Ectodermal cell (in vitro differentiated cells): Measurements from ENCODE around the gene PILRA.
"Not testable (repeated sequence)": the region's sequence is repeated elsewhere in the genome, so short reads cannot be mapped to it uniquely, and the experiment has no call there.

Experiments
- H3K27ac ChIP-seq: 2 replicates; pipeline ENCODE4 v1.7.0; 2013; ENCODE audit warnings: mild to moderate bottlenecking, low read depth, low read length; ENCODE audit not compliant: insufficient read depth, poor library complexity, severe bottlenecking
- H3K27me3 ChIP-seq: 2 replicates; pipeline ENCODE4 v1.7.0; 2013; ENCODE audit warnings: mild to moderate bottlenecking, low read length; ENCODE audit not compliant: insufficient read depth, control insufficient read depth, poor library complexity, severe bottlenecking
- H3K36me3 ChIP-seq: one replicate; pipeline ENCODE4 v1.7.0; 2013; ENCODE audit warnings: low read length; ENCODE audit not compliant: control insufficient read depth, insufficient read depth
- H3K4me1 ChIP-seq: one replicate; pipeline ENCODE4 v1.7.0; 2013; ENCODE audit warnings: low read length; ENCODE audit not compliant: control insufficient read depth, insufficient read depth
- H3K4me3 ChIP-seq: 2 replicates; pipeline ENCODE4 v1.7.0; 2013; ENCODE audit warnings: low read depth, low read length, control low read depth; ENCODE audit not compliant: insufficient read depth
- H3K9me3 ChIP-seq: 2 replicates; pipeline ENCODE4 v1.7.0; 2013; ENCODE audit warnings: mild to moderate bottlenecking, low read length, moderate library complexity; ENCODE audit not compliant: control insufficient read depth
- WGBS, 2 experiments: methylation state at CpG; one replicate each; pipeline ENCODE4 v1.1.7; 2013; ENCODE audit warnings: missing lambda C conversion rate in 2 of 2; 5-methylcytosine and 5-hydroxymethylcytosine counted together

PILRA gene

DNA sequence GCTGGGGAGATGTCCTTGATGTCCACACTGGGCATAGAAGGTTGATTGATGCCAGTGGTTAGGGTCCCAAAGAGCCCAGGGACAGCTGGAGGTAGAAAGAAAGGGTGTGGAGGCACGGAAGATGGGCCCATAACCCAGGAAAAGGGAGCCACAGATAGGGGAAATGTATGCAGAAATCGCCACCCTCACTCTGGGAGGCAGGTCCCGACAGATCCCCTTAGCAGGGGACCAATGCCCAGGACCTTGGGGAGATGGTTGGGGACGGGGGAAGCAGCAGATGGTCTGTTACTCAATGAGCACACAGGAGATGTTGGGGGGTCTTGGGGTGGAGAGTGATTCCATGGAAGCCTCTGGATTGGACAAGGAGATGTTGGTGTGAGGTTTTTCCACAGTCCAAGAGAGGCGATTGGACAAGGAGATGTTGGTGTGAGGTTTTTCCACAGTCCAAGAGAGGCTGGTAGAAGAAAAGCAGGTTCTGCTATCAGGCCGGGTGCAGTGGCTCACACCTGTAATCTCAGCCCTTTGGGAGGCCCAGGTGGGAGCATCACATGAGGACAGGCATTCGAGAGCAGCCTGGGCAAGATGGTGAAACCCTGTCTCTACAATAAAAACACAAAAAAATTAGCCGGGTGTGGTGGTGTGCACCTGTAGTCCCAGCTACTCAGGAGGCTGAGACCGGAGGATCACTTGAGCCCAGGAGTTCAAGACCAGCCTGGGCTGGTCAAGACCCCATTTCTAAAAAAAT is 70.0 kb downstream of the PILRA start:
- Histone ChIP-seq H3K4me3 (no peak overlapping the region), H3K9me3 (no peaks in the 10 kb centered on the region), H3K27me3 (no peaks in the 10 kb centered on the region), H3K36me3 (no peaks in the 10 kb centered on the region), H3K4me1 (peaks cover 3% of the 10 kb centered on the region), H3K27ac (no peak overlapping the region)
- 92 to 94% methylated on average over 9 of the region's 9 CpGs for WGBS, 2 experiments

- Histone ChIP-seq H3K27me3 (no peaks in the 10 kb centered on the region), H3K4me1 (peaks cover 3% of the 10 kb centered on the region), H3K9me3 (no peaks in the 10 kb centered on the region), H3K27ac (no peak overlapping the region), H3K4me3 (no peak overlapping the region), H3K36me3 (no peaks in the 10 kb centered on the region)
- 66 to 70% methylated on average over 14 of the region's 14 CpGs for WGBS, 2 experiments
Measured at GRCh38 chr7:100444311-100445278, 71.3 kb downstream of the PILRA start.

GRCh38 chr7:100446040-100446439 is 72.8 kb downstream of the PILRA start:
- peaks cover 3% of the 10 kb centered on the region for H3K4me1 ChIP-seq
- no peaks in the 10 kb centered on the region for H3K9me3 ChIP-seq
- H3K36me3 ChIP-seq = no peaks in the 10 kb centered on the region
- H3K27me3 ChIP-seq = no peaks in the 10 kb centered on the region
- no peak overlapping the region for H3K27ac ChIP-seq
- WGBS, 2 experiments = 90 to 92% methylated on average over 2 of the region's 2 CpGs
- no peak overlapping the region for H3K4me3 ChIP-seq

GRCh38 chr7:100447363-100447762 is 74.1 kb downstream of the PILRA start:
- H3K4me1 ChIP-seq, H3K27ac ChIP-seq, H3K27me3 ChIP-seq, H3K4me3 ChIP-seq, H3K36me3 ChIP-seq, H3K9me3 ChIP-seq: not testable (repeated sequence)
- 80 to 89% methylated on average over 8 of the region's 8 CpGs for WGBS, 2 experiments

GRCh38 chr7:100449190-100449795 is 76.0 kb downstream of the PILRA start:
- no peak overlapping the region for H3K4me3 ChIP-seq
- no peak overlapping the region for H3K27ac ChIP-seq
- WGBS, 2 experiments = 91 to 94% methylated on average over 13 of the region's 13 CpGs
- H3K36me3 ChIP-seq = no peaks in the 10 kb centered on the region
- peaks cover 3% of the 10 kb centered on the region for H3K4me1 ChIP-seq
- no peaks in the 10 kb centered on the region for H3K27me3 ChIP-seq
- no peaks in the 10 kb centered on the region for H3K9me3 ChIP-seq
